Lower lobe of right lung (tissue), 2 donors: ENCODE data around the gene ENOX1. TPM values are rescaled to one million over a fixed set of nuclear protein-coding genes. Genes with fewer than 3 reads are reported as not detected.

Experiments used
- ATAC-seq, 2 donors: fragments of 200-7000 bp; cut with Tn5 transposase; one replicate each; pipeline ENCODE4 v1.9.1; 2020 to 2022; ENCODE audit warnings: mild to moderate bottlenecking in 2 of 2, moderate library complexity in 2 of 2
- DNase-seq: peaks from one replicate; pipeline ENCODE4 v3.0.0-alpha.2; 2020
- H3K27ac ChIP-seq: fragments of 200-600 bp; one replicate; pipeline ENCODE4 v1.8.0; 2022
- H3K27me3 ChIP-seq: fragments of 200-600 bp; one replicate; pipeline ENCODE4 v1.8.0; 2022; ENCODE audit warnings: low read depth
- H3K36me3 ChIP-seq: fragments of 200-600 bp; one replicate; pipeline ENCODE4 v1.8.0; 2022; ENCODE audit warnings: mild to moderate bottlenecking
- H3K4me1 ChIP-seq: fragments of 200-600 bp; one replicate; pipeline ENCODE4 v1.8.0; 2022
- H3K4me3 ChIP-seq: fragments of 200-600 bp; one replicate; pipeline ENCODE4 v1.8.0; 2022; ENCODE audit warnings: mild to moderate bottlenecking
- H3K9me3 ChIP-seq: fragments of 200-600 bp; one replicate; pipeline ENCODE4 v1.8.0; 2022
- intact Hi-C: fragments of 100-400 bp; cut with DNase I; formaldehyde crosslinking; loops from one replicate; pipeline ENCODE4 v1.11.0; 2022
- total RNA-seq: library from RNA; stranded (reverse); fragmentation: NEBNext Ultra II Directional; extraction: Animal tissue kit (Norgen Biotek cat#: 25700); gene quantifications from one replicate; pipeline ENCODE4 v1.2.1, GENCODE V29; 2021
- TF ChIP-seq, protein P1 (sequence below): fragments of 200-600 bp; IDR thresholded peaks from one replicate; pipeline ENCODE4 v1.8.0; 2022; ENCODE audit warnings: antibody characterized with exemption, mild to moderate bottlenecking
- donor health status: DM: no; HTN: yes; CAD: no; lungs with severe emphysema.

ENOX1 gene
- total RNA-seq, 1 donor from 2014 or later: 2.0 TPM

DNA sequence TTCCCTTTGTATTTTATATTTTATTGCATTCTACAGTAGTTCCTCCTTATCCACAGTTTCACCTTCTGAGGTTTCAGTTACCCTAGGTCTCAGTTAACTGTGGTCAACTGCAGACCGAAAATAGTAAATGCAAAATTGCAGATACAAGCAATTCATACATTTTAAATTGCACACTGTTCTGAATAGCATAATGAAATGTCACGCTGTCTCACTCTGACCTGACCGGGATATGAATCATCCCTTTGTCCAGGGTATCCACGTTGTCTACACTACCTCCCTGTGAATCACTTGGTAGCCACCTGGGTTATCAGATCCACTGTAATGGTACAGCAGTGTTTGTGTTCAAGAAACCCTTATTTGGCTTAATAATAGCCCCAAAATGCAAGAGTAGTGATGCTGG, 438.4 kb downstream of the ENOX1 start:
- no peaks in the 10 kb centered on the region for H3K4me1 ChIP-seq
- no peak overlapping the region for H3K4me3 ChIP-seq
- H3K36me3 ChIP-seq: no peaks in the 10 kb centered on the region
- H3K9me3 ChIP-seq: no peaks in the 10 kb centered on the region
- ATAC-seq: no peak
- intact Hi-C loops: no loop called here
- H3K27ac ChIP-seq: no peak overlapping the region
- TF ChIP-seq, protein P1, sequence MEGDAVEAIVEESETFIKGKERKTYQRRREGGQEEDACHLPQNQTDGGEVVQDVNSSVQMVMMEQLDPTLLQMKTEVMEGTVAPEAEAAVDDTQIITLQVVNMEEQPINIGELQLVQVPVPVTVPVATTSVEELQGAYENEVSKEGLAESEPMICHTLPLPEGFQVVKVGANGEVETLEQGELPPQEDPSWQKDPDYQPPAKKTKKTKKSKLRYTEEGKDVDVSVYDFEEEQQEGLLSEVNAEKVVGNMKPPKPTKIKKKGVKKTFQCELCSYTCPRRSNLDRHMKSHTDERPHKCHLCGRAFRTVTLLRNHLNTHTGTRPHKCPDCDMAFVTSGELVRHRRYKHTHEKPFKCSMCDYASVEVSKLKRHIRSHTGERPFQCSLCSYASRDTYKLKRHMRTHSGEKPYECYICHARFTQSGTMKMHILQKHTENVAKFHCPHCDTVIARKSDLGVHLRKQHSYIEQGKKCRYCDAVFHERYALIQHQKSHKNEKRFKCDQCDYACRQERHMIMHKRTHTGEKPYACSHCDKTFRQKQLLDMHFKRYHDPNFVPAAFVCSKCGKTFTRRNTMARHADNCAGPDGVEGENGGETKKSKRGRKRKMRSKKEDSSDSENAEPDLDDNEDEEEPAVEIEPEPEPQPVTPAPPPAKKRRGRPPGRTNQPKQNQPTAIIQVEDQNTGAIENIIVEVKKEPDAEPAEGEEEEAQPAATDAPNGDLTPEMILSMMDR: no peak
- no peaks in the 10 kb centered on the region for H3K27me3 ChIP-seq
- no peak for DNase-seq

DNA sequence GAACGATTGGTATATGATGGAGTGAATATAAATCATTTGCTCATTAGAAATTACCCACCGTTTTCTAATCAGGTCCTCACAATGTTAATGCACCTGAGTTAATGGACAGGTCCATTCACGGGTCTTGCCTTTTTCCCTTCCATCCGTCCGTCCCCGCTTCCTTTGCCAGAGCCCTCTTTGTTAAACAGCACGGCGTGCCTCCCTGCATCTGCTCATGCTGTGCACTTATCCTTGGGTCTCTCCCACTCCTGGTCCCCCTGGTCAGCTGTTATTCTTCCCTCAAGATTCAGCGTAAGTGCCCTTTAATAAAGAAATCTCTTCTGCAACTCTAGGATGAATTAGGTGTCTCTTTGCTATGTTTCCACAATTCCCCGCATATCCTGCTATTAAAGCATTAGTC, 438.9 kb downstream of the ENOX1 start:
- Histone ChIP-seq H3K4me3 (no peak overlapping the region), H3K36me3 (no peaks in the 10 kb centered on the region), H3K27me3 (no peaks in the 10 kb centered on the region), H3K27ac (no peak overlapping the region), H3K9me3 (no peaks in the 10 kb centered on the region), H3K4me1 (no peaks in the 10 kb centered on the region)
- TF ChIP-seq, protein P1: no peak
- DNase-seq (no peak), ATAC-seq (no peak)
- intact Hi-C loops: no loop called here

DNA sequence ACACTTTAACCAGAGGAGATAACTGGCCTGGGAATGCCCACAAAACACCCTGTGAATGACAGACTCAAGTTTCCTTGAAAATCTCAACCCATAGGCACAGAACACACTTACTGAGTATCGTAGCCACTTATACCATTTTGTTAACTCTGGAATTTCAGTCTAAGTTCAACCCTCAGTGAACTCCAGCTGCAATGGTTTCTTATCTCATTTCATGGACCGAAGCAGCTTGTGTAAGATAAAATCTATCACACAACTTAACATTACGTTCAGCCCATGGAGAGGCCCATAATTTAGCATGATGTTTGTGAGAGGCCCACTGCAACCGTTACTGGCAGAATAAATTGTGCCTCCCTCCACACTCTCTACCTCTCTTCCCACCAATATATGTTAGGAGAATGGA, 440.3 kb downstream of the ENOX1 start:
- TF ChIP-seq, protein P1: no peak
- H3K4me1 ChIP-seq: no peaks in the 10 kb centered on the region
- no peaks in the 10 kb centered on the region for H3K27me3 ChIP-seq
- DNase-seq (no peak), ATAC-seq (no peak)
- H3K27ac ChIP-seq: no peak overlapping the region
- H3K9me3 ChIP-seq: no peaks in the 10 kb centered on the region
- H3K36me3 ChIP-seq: no peaks in the 10 kb centered on the region
- H3K4me3 ChIP-seq: no peak overlapping the region
- intact Hi-C loops: no loop called here

DNA sequence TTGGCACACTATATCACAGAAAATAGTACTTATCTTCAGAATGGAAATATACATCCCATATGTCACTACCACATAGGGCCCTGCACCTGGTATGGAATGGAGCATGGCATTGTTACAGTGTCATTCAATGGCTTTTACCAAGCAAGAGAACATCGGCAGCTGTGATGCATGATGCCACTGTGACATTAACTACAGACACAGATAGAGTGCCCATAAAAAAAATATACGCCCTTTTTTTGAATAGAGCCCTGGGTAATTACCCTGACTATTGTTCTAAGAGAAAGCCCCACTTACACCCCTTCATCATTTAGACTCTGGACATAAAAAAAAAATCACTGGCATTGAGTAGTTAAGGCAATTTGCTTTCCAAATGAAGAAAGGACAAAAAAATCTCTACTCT, 443.1 kb downstream of the ENOX1 start:
- TF ChIP-seq, protein P1: no peak

DNA sequence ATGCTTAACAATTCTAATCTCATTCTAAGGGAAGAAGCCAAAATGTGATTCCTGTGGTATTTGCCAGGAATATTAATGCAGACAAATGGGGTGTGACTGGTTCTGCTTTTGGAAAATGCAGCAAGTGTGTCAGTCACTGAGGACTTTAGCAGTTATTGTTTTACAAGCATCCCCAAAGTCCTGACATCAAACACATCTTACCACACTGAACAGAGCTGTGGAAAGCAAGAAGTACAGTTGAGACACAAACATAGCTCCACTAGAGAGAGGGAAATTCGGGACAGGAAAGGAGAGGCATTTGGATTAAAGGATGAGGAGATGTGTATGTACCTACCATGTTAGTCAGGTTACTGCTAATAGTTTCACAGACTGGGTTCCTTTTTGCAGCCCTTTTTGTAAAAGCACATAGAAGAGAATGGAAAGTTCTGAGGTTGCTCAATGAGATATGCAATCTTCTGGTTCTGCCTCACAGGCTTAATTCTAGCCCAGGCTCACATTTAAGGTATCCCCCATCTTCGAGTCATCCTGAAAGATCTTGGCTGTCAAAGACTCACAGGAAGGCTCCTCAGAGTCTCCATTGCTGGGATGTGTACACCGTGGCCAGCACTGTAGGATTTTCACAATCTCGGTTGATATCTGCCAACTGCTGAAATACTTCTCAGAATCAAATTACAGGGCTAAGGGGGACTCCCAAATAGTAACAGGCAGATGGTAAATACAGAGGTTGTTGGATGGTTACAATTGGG, 446.8 kb downstream of the ENOX1 start:
- Histone ChIP-seq H3K9me3 (no peaks in the 10 kb centered on the region), H3K27me3 (no peaks in the 10 kb centered on the region), H3K27ac (no peak overlapping the region), H3K36me3 (no peaks in the 10 kb centered on the region), H3K4me1 (no peaks in the 10 kb centered on the region), H3K4me3 (no peak overlapping the region)
- intact Hi-C loops: no loop called here
- ATAC-seq (no peak), DNase-seq (no peak)
- TF ChIP-seq, protein P1: no peak

More for the DNA sequence above, 443.1 kb downstream of the ENOX1 start:
- no peak for DNase-seq
- Histone ChIP-seq H3K27me3 (no peaks in the 10 kb centered on the region), H3K4me3 (no peak overlapping the region), H3K9me3 (no peaks in the 10 kb centered on the region), H3K27ac (no peak overlapping the region), H3K4me1 (no peaks in the 10 kb centered on the region), H3K36me3 (no peaks in the 10 kb centered on the region)
- intact Hi-C loops: no loop called here
- ATAC-seq: no peak
